Erythroblast (primary cell): ENCODE data around the gene GEMIN5.

Experiments used
- GATA1 ChIP-seq: IDR thresholded peaks from 2 replicates; pipeline ENCODE4 v1.6.1; 2011; ENCODE audit warnings: low read depth, mild to moderate bottlenecking, control low read depth, low read length, moderate library complexity
- POLR2A ChIP-seq: IDR thresholded peaks from 2 replicates; pipeline ENCODE4 v1.6.1; 2011; ENCODE audit warnings: mild to moderate bottlenecking, low read length

DNA sequence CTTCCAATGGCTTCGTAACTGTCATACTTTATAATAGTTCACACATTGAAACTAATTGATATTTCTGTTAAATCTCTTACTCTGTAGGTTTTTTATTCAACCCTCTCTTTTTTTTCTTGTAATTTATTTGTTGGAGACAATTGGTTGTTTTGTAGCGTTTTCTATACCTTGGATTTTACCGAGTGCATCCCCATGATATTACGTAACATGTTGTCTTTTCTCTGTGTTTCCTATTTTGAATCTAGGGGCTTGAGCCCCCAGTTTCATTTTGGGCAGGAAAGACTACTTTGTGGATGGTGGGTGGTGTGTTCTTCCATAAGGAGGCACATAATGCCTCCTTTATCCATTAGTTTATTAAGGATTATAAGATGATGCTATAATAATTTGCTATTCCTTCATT, 10.3 kb upstream of the GEMIN5 start:
- TF ChIP-seq POLR2A (no peak), GATA1 (no peak)
